ENCODE data around the gene AMFR. TPM values are rescaled to one million over a fixed set of nuclear protein-coding genes. Genes with fewer than 3 reads are reported as not detected.

Gene AMFR
- total RNA-seq, 1 experiment from 2014 or later: 48.1 TPM

DNA sequence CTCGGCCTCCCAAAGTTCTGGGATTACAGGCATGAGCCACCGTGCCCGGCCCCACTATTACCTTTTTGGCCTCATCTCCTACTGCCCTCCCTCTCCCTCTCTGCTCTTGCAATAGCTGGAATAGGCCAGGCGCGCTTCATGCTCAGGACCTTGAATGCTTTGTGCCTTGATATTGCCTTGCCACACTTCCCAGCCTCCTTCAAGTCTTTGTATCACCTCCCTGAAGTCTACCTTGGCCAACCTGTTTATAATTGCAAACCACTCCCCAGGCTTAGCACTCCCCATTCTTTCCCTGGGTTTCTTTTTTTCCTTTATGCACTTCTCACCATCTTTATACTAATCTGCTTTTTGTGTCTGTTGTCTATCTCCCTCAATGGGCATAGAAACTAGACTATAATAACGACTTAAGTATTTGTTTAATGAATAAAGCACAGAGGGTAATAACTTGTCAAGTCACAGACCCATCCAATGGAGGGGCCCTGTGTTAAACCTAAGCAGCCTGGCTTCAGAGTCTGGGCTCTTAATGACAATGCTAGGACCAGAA is 32.7 kb upstream of the AMFR start:
- intact Hi-C loops (cut with micrococcal nuclease; ENCODE audit: unreplicated experiment): no loop called here
- Histone ChIP-seq H3K27me3 (replicated peaks; ENCODE audit: insufficient read depth, low read depth, low read length, poor library complexity) (no peaks in the 10 kb centered on the region), H3K9me3 (ENCODE audit: low read depth, low read length, poor library complexity, severe bottlenecking) (no peaks in the 10 kb centered on the region), H3K27ac (ENCODE audit: low read depth, low read length, poor library complexity, severe bottlenecking) (no peak overlapping the region), H3K36me3 (ENCODE audit: insufficient read depth, low read length, poor library complexity, severe bottlenecking) (peaks cover 64% of the 10 kb centered on the region), H3K4me1 (ENCODE audit: insufficient read depth, low read length, poor library complexity, severe bottlenecking) (peaks cover 3% of the 10 kb centered on the region), H3K4me3 (ENCODE audit: low read depth, low read length, poor library complexity, severe bottlenecking) (no peak overlapping the region)
- DNase-seq (ENCODE audit: low spot score): no peak
- TF ChIP-seq, protein P1, sequence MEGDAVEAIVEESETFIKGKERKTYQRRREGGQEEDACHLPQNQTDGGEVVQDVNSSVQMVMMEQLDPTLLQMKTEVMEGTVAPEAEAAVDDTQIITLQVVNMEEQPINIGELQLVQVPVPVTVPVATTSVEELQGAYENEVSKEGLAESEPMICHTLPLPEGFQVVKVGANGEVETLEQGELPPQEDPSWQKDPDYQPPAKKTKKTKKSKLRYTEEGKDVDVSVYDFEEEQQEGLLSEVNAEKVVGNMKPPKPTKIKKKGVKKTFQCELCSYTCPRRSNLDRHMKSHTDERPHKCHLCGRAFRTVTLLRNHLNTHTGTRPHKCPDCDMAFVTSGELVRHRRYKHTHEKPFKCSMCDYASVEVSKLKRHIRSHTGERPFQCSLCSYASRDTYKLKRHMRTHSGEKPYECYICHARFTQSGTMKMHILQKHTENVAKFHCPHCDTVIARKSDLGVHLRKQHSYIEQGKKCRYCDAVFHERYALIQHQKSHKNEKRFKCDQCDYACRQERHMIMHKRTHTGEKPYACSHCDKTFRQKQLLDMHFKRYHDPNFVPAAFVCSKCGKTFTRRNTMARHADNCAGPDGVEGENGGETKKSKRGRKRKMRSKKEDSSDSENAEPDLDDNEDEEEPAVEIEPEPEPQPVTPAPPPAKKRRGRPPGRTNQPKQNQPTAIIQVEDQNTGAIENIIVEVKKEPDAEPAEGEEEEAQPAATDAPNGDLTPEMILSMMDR (conservative IDR thresholded peaks at IDR 0.05; ENCODE audit: low read depth, low read length): no peak
- no peak for TF ChIP-seq EZH2 (IDR thresholded peaks at IDR 0.05; ENCODE audit: borderline replicate concordance, low read depth, low read length, poor library complexity, severe bottlenecking)
- CTCF ChIA-PET: no interaction called here
- POLR2A ChIA-PET (ENCODE audit: low non-redundant PET): no interaction called here
- no TSS peak for BruUV-seq (replicated peaks)

DNA sequence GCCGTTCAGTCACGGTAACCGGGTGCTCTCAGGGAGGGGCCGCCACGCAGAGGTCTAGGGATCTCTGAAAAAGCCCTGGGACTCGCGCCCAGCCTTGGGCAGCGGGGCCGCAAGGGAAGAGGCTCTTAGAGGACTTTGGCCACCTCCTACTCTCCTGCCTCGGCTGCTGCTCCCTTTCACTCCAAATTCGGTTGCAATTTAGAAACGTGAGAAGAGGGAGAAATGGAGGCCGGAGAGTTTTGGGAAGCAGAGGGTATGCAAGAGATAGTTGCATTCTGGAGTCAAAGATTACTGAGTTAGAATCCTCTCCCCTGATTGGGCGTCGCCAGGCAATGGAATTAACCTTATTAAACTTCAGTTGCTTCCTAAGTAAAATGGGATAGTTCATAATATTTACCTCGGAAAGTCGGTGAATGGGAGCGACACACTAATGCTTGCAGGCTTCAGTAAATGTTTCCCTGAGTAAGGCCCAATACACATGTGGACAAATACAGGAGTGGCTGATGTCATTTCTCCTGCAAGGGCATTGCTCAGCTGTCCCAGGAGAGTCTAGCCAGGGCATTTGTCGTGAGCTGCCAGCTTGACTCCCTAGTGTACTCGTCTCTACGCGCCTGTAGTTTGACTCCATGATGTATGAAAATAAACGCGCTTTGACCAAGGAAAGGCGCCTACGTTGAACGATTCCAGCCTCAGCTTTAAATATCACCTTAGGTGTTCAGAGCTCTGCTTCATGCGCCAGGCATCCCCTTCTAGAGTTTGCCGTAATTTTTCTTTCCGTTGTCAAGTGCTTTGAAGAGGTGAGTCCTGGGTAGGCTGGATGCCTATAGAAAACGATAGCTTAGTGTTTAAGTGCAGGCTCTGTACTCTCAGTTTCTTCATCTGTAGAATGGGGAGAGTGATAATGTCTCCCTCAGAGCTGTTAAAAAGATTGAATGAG is 26.7 kb upstream of the AMFR start:
- ChIA-PET POLR2A (ENCODE audit: low non-redundant PET) (no interaction called here), CTCF (no interaction called here)
- H3K9me3 ChIP-seq (ENCODE audit: low read depth, low read length, poor library complexity, severe bottlenecking): no peaks in the 10 kb centered on the region
- TF ChIP-seq, protein P1 (conservative IDR thresholded peaks at IDR 0.05; ENCODE audit: low read depth, low read length): no peak
- no peak for TF ChIP-seq EZH2 (IDR thresholded peaks at IDR 0.05; ENCODE audit: borderline replicate concordance, low read depth, low read length, poor library complexity, severe bottlenecking)
- intact Hi-C loops (cut with micrococcal nuclease; ENCODE audit: unreplicated experiment): no loop called here
- H3K36me3 ChIP-seq (ENCODE audit: insufficient read depth, low read length, poor library complexity, severe bottlenecking): peaks cover 36% of the 10 kb centered on the region
- peaks cover 38% of the 10 kb centered on the region for H3K4me1 ChIP-seq (ENCODE audit: insufficient read depth, low read length, poor library complexity, severe bottlenecking)
- peak; percentile 57 for DNase-seq (ENCODE audit: low spot score)
- no peaks in the 10 kb centered on the region for H3K27me3 ChIP-seq (replicated peaks; ENCODE audit: insufficient read depth, low read depth, low read length, poor library complexity)
- peak overlapping the region; percentile 81 for H3K4me3 ChIP-seq (ENCODE audit: low read depth, low read length, poor library complexity, severe bottlenecking)
- BruUV-seq (replicated peaks): TSS peak; percentile 52
- peak overlapping the region; percentile 90 for H3K27ac ChIP-seq (ENCODE audit: low read depth, low read length, poor library complexity, severe bottlenecking)

DNA sequence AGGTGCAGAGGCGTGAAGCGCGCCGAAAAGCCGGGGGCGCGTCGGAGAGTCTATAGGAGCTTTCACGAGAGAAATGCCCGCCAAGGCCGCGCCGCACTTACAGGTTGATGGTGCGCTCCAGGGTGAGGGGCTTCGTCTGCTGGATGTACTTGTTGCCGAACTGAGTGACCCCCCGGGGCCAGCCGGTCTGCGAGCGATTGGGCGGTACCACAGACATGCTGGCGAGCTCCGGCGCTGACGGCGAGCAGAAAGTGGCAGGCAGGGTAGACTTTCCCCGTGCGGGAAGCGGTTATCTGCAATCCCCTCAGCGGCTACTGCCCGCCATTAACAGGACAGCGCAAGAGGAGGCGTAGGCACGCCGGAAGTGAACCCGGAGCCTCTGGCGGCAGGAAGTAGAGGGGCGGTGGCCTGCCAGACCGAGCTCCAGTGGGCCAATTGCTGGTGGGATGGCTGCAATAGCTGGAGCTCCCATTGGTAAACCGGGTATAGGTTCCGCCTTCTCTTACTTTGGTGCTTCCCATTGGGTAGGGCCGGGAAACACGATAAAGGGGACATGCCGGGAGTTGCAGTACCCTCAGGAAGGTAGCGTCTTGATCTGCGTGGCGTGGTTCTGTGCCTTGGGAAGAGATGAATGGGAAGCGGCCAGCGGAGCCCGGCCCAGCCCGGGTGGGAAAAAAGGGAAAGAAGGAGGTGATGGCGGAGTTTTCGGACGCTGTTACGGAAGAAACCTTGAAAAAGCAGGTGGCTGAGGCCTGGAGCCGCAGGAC is 25.8 kb upstream of the AMFR start, which contains the start of the genes NUDT21 and OGFOD1:
Gene NUDT21, minus strand, starts transcription at position 347 of the 767 bp plus-strand sequence. Its CDS starts 130 bp downstream, at position 217.
Gene OGFOD1, plus strand, starts transcription at position 569 of the 767 bp plus-strand sequence. Its CDS starts 59 bp downstream, at position 628.
- Histone ChIP-seq H3K9me3 (ENCODE audit: low read depth, low read length, poor library complexity, severe bottlenecking) (no peaks in the 10 kb centered on the region), H3K27me3 (replicated peaks; ENCODE audit: insufficient read depth, low read depth, low read length, poor library complexity) (no peaks in the 10 kb centered on the region), H3K27ac (ENCODE audit: low read depth, low read length, poor library complexity, severe bottlenecking) (peak within 1 kb of the TSS; percentile 90), H3K36me3 (ENCODE audit: insufficient read depth, low read length, poor library complexity, severe bottlenecking) (peaks cover 40% of the 10 kb centered on the region), H3K4me1 (ENCODE audit: insufficient read depth, low read length, poor library complexity, severe bottlenecking) (peaks cover 38% of the 10 kb centered on the region), H3K4me3 (ENCODE audit: low read depth, low read length, poor library complexity, severe bottlenecking) (peak within 1 kb of the TSS; percentile 81)
- BruUV-seq (replicated peaks): no TSS peak
- TF ChIP-seq, protein P1 (conservative IDR thresholded peaks at IDR 0.05; ENCODE audit: low read depth, low read length): no peak
- no peak for TF ChIP-seq EZH2 (IDR thresholded peaks at IDR 0.05; ENCODE audit: borderline replicate concordance, low read depth, low read length, poor library complexity, severe bottlenecking)
- intact Hi-C loops (cut with micrococcal nuclease; ENCODE audit: unreplicated experiment): no loop called here
- DNase-seq (ENCODE audit: low spot score): peak; percentile 99
- ChIA-PET POLR2A (ENCODE audit: low non-redundant PET) (interaction anchor here (0.6 kb wide), 2 partner anchors 304 to 779 kb away, joined by 3 to 12 read pairs; no protein-coding TSS in a partner anchor), CTCF (no interaction called here)
